HCT116 (cell line): Measurements from ENCODE around the gene MMD. TPM values are rescaled to one million over a fixed set of nuclear protein-coding genes. Genes with fewer than 3 reads are reported as not detected.

Experiments used
- ATAC-seq: fragments of 200-7000 bp; cut with Tn5 transposase; 2 replicates; pipeline ENCODE4 v1.9.1; 2020; ENCODE audit warnings: mild to moderate bottlenecking, moderate library complexity
- BruUV-seq: library from RNA; stranded (reverse); fragments of 400-500 nt; replicated peaks from 2 replicates; lab custom pipeline; 2021; lab: Mats Ljungman, UMichigan
- CTCF ChIA-PET: fragments of 300-600 bp; sonication (Branson Sonifier 250); formaldehyde crosslinking; loops from one replicate; lab custom pipeline; 2021; ENCODE audit warnings: antibody characterized with exemption; lab: Charles Lee
- POLR2A ChIA-PET: fragments of 300-600, 350-600 bp; sonication (Branson Sonifier 250); formaldehyde crosslinking; loops from one replicate; lab custom pipeline; 2021; ENCODE audit warnings: antibody characterized with exemption; lab: Charles Lee
- RAD21 ChIA-PET, 2 experiments: fragments of 300-600 bp; sonication (Branson Sonifier 250); formaldehyde crosslinking; loops; one replicate each; lab custom pipeline; 2023; ENCODE audit warnings: low total read pairs in 2 of 2; ENCODE audit not compliant: uncharacterized antibody in 2 of 2, unreplicated experiment in 2 of 2, low non-redundant PET in 1 of 2; lab: Charles Lee
- DNase-seq: peaks from one replicate; pipeline ENCODE4 v3.0.0-alpha.2; 2010; ENCODE audit warnings: low read depth, low spot score
- H2AFZ ChIP-seq: fragments of 200-600 bp; shearing (Covaris generic), sonication (generic); 2 replicates; pipeline ENCODE4 v1.6.1; 2017; ENCODE audit warnings: low read depth, mixed run types, mixed read lengths, antibody characterized with exemption, low read length; ENCODE audit not compliant: poor library complexity, severe bottlenecking
- H3K27ac ChIP-seq: 2 replicates; pipeline ENCODE4 v1.5.1; 2012; ENCODE audit warnings: low read depth, low read length
- H3K27me3 ChIP-seq: fragments of 200-600 bp; sonication (generic); 2 replicates; pipeline ENCODE4 v1.6.1; 2016; ENCODE audit warnings: mixed run types, low read length, mixed read lengths; ENCODE audit not compliant: insufficient read depth
- H3K36me3 ChIP-seq, 2 experiments: fragments of 200-500 bp in 1 of 2; fragments of 200-600 bp in 1 of 2; sonication (Bioruptor generic) in 1 of 2; sonication (generic) in 1 of 2; 2 replicates each; pipeline versions ENCODE4 v1.5.1 to v1.6.1; 2014 to 2016; ENCODE audit warnings: low read length in 2 of 2, inconsistent platforms in 1 of 2, mixed read lengths in 1 of 2, mixed run types in 1 of 2; ENCODE audit not compliant: insufficient read depth in 2 of 2, control insufficient read depth in 1 of 2
- H3K4me1 ChIP-seq, 2 experiments: fragments of 200-600 bp in 1 of 2; sonication (generic) in 1 of 2; 2 replicates each; pipeline versions ENCODE4 v1.5.1 to v1.6.1; 2012 to 2017; ENCODE audit warnings: low read length in 2 of 2, inconsistent platforms in 1 of 2, mild to moderate bottlenecking in 1 of 2, mixed read lengths in 1 of 2, mixed run types in 1 of 2, moderate library complexity in 1 of 2; ENCODE audit not compliant: insufficient read depth in 2 of 2, control insufficient read depth in 1 of 2
- H3K4me2 ChIP-seq: fragments of 200-600 bp; sonication (generic); 2 replicates; pipeline ENCODE4 v1.6.1; 2017; ENCODE audit warnings: mixed run types, low read length, mixed read lengths
- H3K4me3 ChIP-seq, 2 experiments: fragments of 200-600 bp in 1 of 2; sonication (generic) in 1 of 2; replicated peaks in 1 of 2; 2 replicates each; pipeline ENCODE4 v1.5.1; 2011 to 2016; ENCODE audit warnings: low read length in 2 of 2, control low read depth in 1 of 2, low read depth in 1 of 2, mild to moderate bottlenecking in 1 of 2, mixed read lengths in 1 of 2, mixed run types in 1 of 2
- H3K79me2 ChIP-seq: fragments of 200-600 bp; sonication (generic); 2 replicates; pipeline ENCODE4 v1.6.1; 2017; ENCODE audit warnings: mild to moderate bottlenecking, mixed run types, low read length, moderate library complexity, mixed read lengths; ENCODE audit not compliant: insufficient read depth
- H3K9ac ChIP-seq: fragments of 200-600 bp; sonication (generic); 2 replicates; pipeline ENCODE4 v1.6.1; 2016; ENCODE audit warnings: low read length, mixed read lengths
- H3K9me2 ChIP-seq: fragments of 200-600 bp; sonication (generic), shearing (Covaris generic); 2 replicates; pipeline ENCODE4 v1.6.1; 2017; ENCODE audit warnings: mixed run types, mild to moderate bottlenecking, moderate library complexity; ENCODE audit not compliant: insufficient read depth
- H3K9me3 ChIP-seq, 2 experiments: fragments of 200-500 bp in 1 of 2; fragments of 200-600 bp in 1 of 2; sonication (Bioruptor generic) in 1 of 2; sonication (generic) in 1 of 2; 2 replicates each; pipeline ENCODE4 v1.6.1; 2014 to 2017; ENCODE audit warnings: low read length in 2 of 2, mixed read lengths in 2 of 2, inconsistent platforms in 1 of 2, low read depth in 1 of 2, mild to moderate bottlenecking in 1 of 2, mixed run types in 1 of 2, moderate library complexity in 1 of 2; ENCODE audit not compliant: control insufficient read depth in 1 of 2, insufficient read depth in 1 of 2
- H4K20me1 ChIP-seq: fragments of 200-600 bp; sonication (generic), shearing (Covaris generic); 2 replicates; pipeline ENCODE4 v1.6.1; 2017; ENCODE audit warnings: mixed run types, mild to moderate bottlenecking, moderate library complexity; ENCODE audit not compliant: insufficient read depth
- CBX3 ChIP-seq: IDR thresholded peaks from 2 replicates; pipeline ENCODE4 v1.6.1; 2012; ENCODE audit warnings: low read depth
- CEBPB ChIP-seq: IDR thresholded peaks from 2 replicates; pipeline ENCODE4 v1.6.1; 2012; ENCODE audit warnings: low read depth
- CTCF ChIP-seq, 3 experiments: fragments of 200-600 bp in 1 of 3; sonication (generic) in 1 of 3; IDR thresholded peaks in 2 of 3; conservative IDR thresholded peaks in 1 of 3; 2 replicates each; pipeline ENCODE4 v1.5.1; 2012 to 2017; ENCODE audit warnings: low read depth in 2 of 3, low read length in 2 of 3, antibody characterized with exemption in 1 of 3, borderline replicate concordance in 1 of 3, control low read depth in 1 of 3, mild to moderate bottlenecking in 1 of 3, mixed read lengths in 1 of 3, mixed run types in 1 of 3, moderate library complexity in 1 of 3; ENCODE audit not compliant: insufficient read depth in 1 of 3
- EGR1 ChIP-seq: IDR thresholded peaks from 2 replicates; pipeline ENCODE4 v1.6.1; 2012; ENCODE audit warnings: low read depth
- ELF1 ChIP-seq: IDR thresholded peaks from 2 replicates; pipeline ENCODE4 v1.6.1; 2012; ENCODE audit warnings: low read depth, borderline replicate concordance
- JUND ChIP-seq: IDR thresholded peaks from 2 replicates; pipeline ENCODE4 v1.6.1; 2012
- POLR2A ChIP-seq: IDR thresholded peaks from 2 replicates; pipeline ENCODE4 v1.7.0; 2011; ENCODE audit warnings: borderline replicate concordance; ENCODE audit not compliant: insufficient read depth, insufficient read length; ENCODE audit errors: extremely low read depth
- SIN3A ChIP-seq: IDR thresholded peaks from 2 replicates; pipeline ENCODE4 v1.6.1; 2012; ENCODE audit warnings: low read depth
- SP1 ChIP-seq: IDR thresholded peaks from 2 replicates; pipeline ENCODE4 v1.6.1; 2012; ENCODE audit warnings: low read depth
- SRF ChIP-seq: IDR thresholded peaks from 2 replicates; pipeline ENCODE4 v1.6.1; 2012; ENCODE audit warnings: low read depth
- TCF7L2 ChIP-seq: IDR thresholded peaks from 2 replicates; pipeline ENCODE4 v1.7.0; 2011; ENCODE audit warnings: borderline replicate concordance, inconsistent platforms; ENCODE audit not compliant: insufficient read depth, insufficient read length; ENCODE audit errors: extremely low read depth
- ZFX ChIP-seq: fragments of 450-650 bp; IDR thresholded peaks from 2 replicates; pipeline ENCODE4 v1.6.1; 2017
- ZNF274 ChIP-seq: fragments of 200-500 bp; sonication (Bioruptor generic); IDR thresholded peaks from 2 replicates; pipeline ENCODE4 v1.6.1; 2014; ENCODE audit warnings: mild to moderate bottlenecking, low read depth, low read length, inconsistent platforms
- intact Hi-C: fragments of 100-400 bp; cut with micrococcal nuclease; formaldehyde crosslinking; loops from 2 replicates; pipeline ENCODE4 v1.10.0; 2022
- total RNA-seq: library from RNA; stranded (reverse); gene quantifications from one replicate; pipeline ENCODE4 v1.2.1, GENCODE V29; 2021; ENCODE audit not compliant: unreplicated experiment
- TF ChIP-seq, protein P1 (sequence below): IDR thresholded peaks from 2 replicates; pipeline ENCODE4 v1.6.1; 2012

MMD gene
- total RNA-seq, 1 experiment from 2014 or later = 21.3 TPM

DNA sequence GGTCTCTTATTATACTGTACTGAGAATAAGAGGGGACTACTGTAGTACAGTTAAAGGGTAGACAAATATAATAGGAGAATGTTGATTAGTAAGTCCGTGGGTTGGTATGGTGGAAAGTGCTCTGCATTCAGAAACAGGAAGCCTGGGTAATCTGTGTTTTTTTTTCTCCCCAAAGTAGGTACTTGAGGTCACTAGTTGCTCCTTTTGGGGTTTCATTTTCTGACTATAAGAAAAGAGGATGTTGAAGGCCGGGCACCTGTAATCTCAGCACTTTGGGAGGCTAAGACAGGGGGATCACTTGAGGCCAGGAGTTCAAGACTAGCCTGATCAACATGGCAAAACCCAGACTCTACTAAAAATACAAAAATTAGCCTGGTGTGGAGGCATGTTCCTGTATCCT is 42.0 kb upstream of the MMD start:
- Histone ChIP-seq H3K4me2 (no peak overlapping the region), H2AFZ (no peak overlapping the region), H4K20me1 (no peaks in the 10 kb centered on the region), H3K9ac (no peak overlapping the region), H3K27me3 (no peaks in the 10 kb centered on the region), H3K9me2 (no peaks in the 10 kb centered on the region), H3K9me3 (no peaks in the 10 kb centered on the region), H3K27ac (no peak overlapping the region), H3K4me1 (peaks cover 0 to 11% of the 10 kb centered on the region in 2 experiments; a peak in 3 of 4 replicates), H3K4me3 (no peak overlapping the region), H3K79me2 (no peaks in the 10 kb centered on the region), H3K36me3 (no peaks in the 10 kb centered on the region)
- RAD21 ChIA-PET = no interaction called here
- intact Hi-C loops = no loop called here
- CTCF ChIA-PET = no interaction called here
- DNase-seq (no peak), ATAC-seq (no peak)
- TF ChIP-seq SIN3A = no peak
- TF ChIP-seq ZNF274 = no peak
- TF ChIP-seq TCF7L2 = no peak
- no peak for TF ChIP-seq EGR1
- no peak for TF ChIP-seq CTCF (IDR thresholded peaks at IDR 0.05 in 2 of 3, conservative IDR thresholded peaks at IDR 0.05 in 1 of 3; ENCODE audit: borderline replicate concordance in 1 of 3, insufficient read depth in 1 of 3, low read depth in 2 of 3, low read length in 2 of 3)
- POLR2A ChIA-PET = no interaction called here
- no TSS peak for BruUV-seq

GRCh38 chr17:55462711-55463110 is 41.1 kb upstream of the MMD start:
- Histone ChIP-seq H3K27ac (no peak overlapping the region), H3K4me3 (no peak overlapping the region), H3K27me3 (no peaks in the 10 kb centered on the region), H4K20me1 (no peaks in the 10 kb centered on the region), H2AFZ (no peak overlapping the region), H3K9ac (no peak overlapping the region), H3K4me1 (peaks cover 0 to 18% of the 10 kb centered on the region in 2 experiments; a peak in 3 of 4 replicates), H3K9me2 (no peaks in the 10 kb centered on the region), H3K36me3 (no peaks in the 10 kb centered on the region), H3K79me2 (no peaks in the 10 kb centered on the region), H3K4me2 (no peak overlapping the region), H3K9me3 (no peaks in the 10 kb centered on the region)
- BruUV-seq = no TSS peak
- CTCF ChIA-PET = no interaction called here
- POLR2A ChIA-PET = no interaction called here
- ATAC-seq = no peak
- intact Hi-C loops = no loop called here
- RAD21 ChIA-PET = no interaction called here
- no peak for DNase-seq
- TF ChIP-seq CEBPB (no peak), ZFX (no peak), EGR1 (no peak), SP1 (no peak), CBX3 (no peak), POLR2A (no peak), SRF (no peak), ELF1 (no peak), CTCF (IDR thresholded peaks at IDR 0.05 in 2 of 3, conservative IDR thresholded peaks at IDR 0.05 in 1 of 3; ENCODE audit: borderline replicate concordance in 1 of 3, insufficient read depth in 1 of 3, low read depth in 2 of 3, low read length in 2 of 3) (no peak), JUND (no peak)
- TF ChIP-seq, protein P1, sequence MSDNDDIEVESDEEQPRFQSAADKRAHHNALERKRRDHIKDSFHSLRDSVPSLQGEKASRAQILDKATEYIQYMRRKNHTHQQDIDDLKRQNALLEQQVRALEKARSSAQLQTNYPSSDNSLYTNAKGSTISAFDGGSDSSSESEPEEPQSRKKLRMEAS = no peak
